Lung (tissue), 12 donors: ENCODE results near the gene BCAS2. TPM values are rescaled to one million over a fixed set of nuclear protein-coding genes. Genes with fewer than 3 reads are reported as not detected.

ENCODE experiments used
- ATAC-seq: fragments of 200-7000 bp; cut with Tn5 transposase; one replicate; pipeline ENCODE4 v1.9.1; 2020; ENCODE audit warnings: moderate number of reproducible peaks; ENCODE audit not compliant: insufficient read depth, low FRiP score
- DNase-seq, 3 donors: peaks; one replicate each; pipeline ENCODE4 v3.0.0-alpha.2; 2013 to 2017
- H3K27ac ChIP-seq, 2 donors: one replicate each; pipeline ENCODE4 v1.5.1; 2013; ENCODE audit warnings: mild to moderate bottlenecking in 2 of 2, moderate library complexity in 2 of 2, control low read depth in 1 of 2, inconsistent platforms in 1 of 2, low read depth in 1 of 2, low read length in 1 of 2
- H3K27me3 ChIP-seq, 3 donors: one replicate each; pipeline ENCODE4 v1.5.1; 2013; ENCODE audit warnings: low read length in 2 of 3; ENCODE audit not compliant: control insufficient read depth in 3 of 3, insufficient read depth in 3 of 3
- H3K36me3 ChIP-seq, 4 donors: one replicate each; pipeline ENCODE4 v1.5.1; 2013; ENCODE audit warnings: low read length in 4 of 4, mild to moderate bottlenecking in 1 of 4, moderate library complexity in 1 of 4; ENCODE audit not compliant: control insufficient read depth in 4 of 4, insufficient read depth in 4 of 4
- H3K4me1 ChIP-seq, 5 donors: one replicate each; pipeline ENCODE4 v1.5.1; 2013; ENCODE audit warnings: low read length in 5 of 5, mild to moderate bottlenecking in 2 of 5, moderate library complexity in 1 of 5; ENCODE audit not compliant: control insufficient read depth in 5 of 5, insufficient read depth in 5 of 5
- H3K4me3 ChIP-seq: one replicate; pipeline ENCODE4 v1.5.1; 2013; ENCODE audit warnings: mild to moderate bottlenecking, control low read depth, moderate library complexity
- H3K9ac ChIP-seq, 2 donors: one replicate each; pipeline ENCODE4 v1.5.1; 2013; ENCODE audit warnings: low read length in 2 of 2, control low read depth in 1 of 2; ENCODE audit not compliant: insufficient read depth in 1 of 2
- H3K9me3 ChIP-seq, 4 donors: one replicate each; pipeline ENCODE4 v1.5.1; 2013; ENCODE audit warnings: low read length in 3 of 4, mild to moderate bottlenecking in 1 of 4, moderate library complexity in 1 of 4; ENCODE audit not compliant: control insufficient read depth in 4 of 4, insufficient read depth in 3 of 4
- CTCF ChIP-seq: IDR thresholded peaks from 2 replicates; pipeline ENCODE4 v1.5.1; 2012; ENCODE audit warnings: mild to moderate bottlenecking; ENCODE audit errors: control extremely low read depth, extremely low read depth
- WGBS, 2 donors: extraction: QIAGEN DNeasy Blood & Tissue Kit; methylation state at CpG; one replicate each; pipeline ENCODE4 v1.1.7; 2013; 5-methylcytosine and 5-hydroxymethylcytosine counted together
- polyA plus RNA-seq, 2 donors: library from polyadenylated mRNA; stranded (reverse); fragments of 200-250 nt; gene quantifications; one replicate each; pipeline ENCODE4 v1.2.1, GENCODE V29; 2013
- total RNA-seq, 2 donors: library from RNA; depleted of rRNA in 1 of 2; stranded (reverse); fragments of >200 nt in 1 of 2; gene quantifications; one replicate each; pipeline ENCODE4 v1.2.1, GENCODE V29; 2014 to 2021
- donor health status: control.
- donor health status: control.
- donor health status: Bipolar disorder and iron deficiency.
- donor health status: healthy.
- donor health status: DM: yes; HTN: yes; CAD: no.

Gene BCAS2
- total and polyA plus RNA-seq, 4 donors, result 22.4 to 31.3 (median 29.8) TPM

- WGBS, 2 donors, result 81 to 95% methylated on average over 2 of the region's 2 CpGs
- H3K27ac ChIP-seq, result no peak overlapping the region
- H3K4me1 ChIP-seq, result no peaks in the 10 kb centered on the region
- H3K27me3 ChIP-seq, result no peaks in the 10 kb centered on the region
- ATAC-seq (no peak), DNase-seq (no peak)
- H3K9ac ChIP-seq, result no peak overlapping the region
- no peaks in the 10 kb centered on the region for H3K9me3 ChIP-seq
- H3K36me3 ChIP-seq, result peaks cover 0 to 7% (median 2%) of the 10 kb centered on the region in 4 donors
- H3K4me3 ChIP-seq, result no peak overlapping the region
- no peak for TF ChIP-seq CTCF
Observed at GRCh38 chr1:114620419-114620818, 39.0 kb upstream of the BCAS2 start.

- Histone ChIP-seq H3K9me3 (no peaks in the 10 kb centered on the region), H3K4me1 (no peaks in the 10 kb centered on the region), H3K27me3 (no peaks in the 10 kb centered on the region), H3K4me3 (no peak overlapping the region), H3K9ac (no peak overlapping the region), H3K36me3 (peaks cover 0 to 7% (median 2%) of the 10 kb centered on the region in 4 donors), H3K27ac (no peak overlapping the region)
- no peak for ATAC-seq
- no peak for DNase-seq
- TF ChIP-seq CTCF, result no peak
Observed at GRCh38 chr1:114618606-114619005, 37.2 kb upstream of the BCAS2 start.

- Histone ChIP-seq H3K27ac (no peak overlapping the region), H3K4me1 (no peaks in the 10 kb centered on the region), H3K27me3 (no peaks in the 10 kb centered on the region), H3K4me3 (no peak overlapping the region), H3K9me3 (no peaks in the 10 kb centered on the region), H3K36me3 (peaks cover 0 to 10% (median 2%) of the 10 kb centered on the region in 4 donors), H3K9ac (no peak overlapping the region)
- ATAC-seq (no peak), DNase-seq (no peak)
- no peak for TF ChIP-seq CTCF
- 94 to 96% methylated on average over 9 of the region's 9 CpGs for WGBS, 2 donors
Observed at GRCh38 chr1:114610546-114611245, 29.3 kb upstream of the BCAS2 start.

GRCh38 chr1:114609826-114610225, 28.4 kb upstream of the BCAS2 start:
- no peaks in the 10 kb centered on the region for H3K4me1 ChIP-seq
- H3K4me3 ChIP-seq, result no peak overlapping the region
- ATAC-seq, result no peak

More at GRCh38 chr1:114609826-114610225, 28.4 kb upstream of the BCAS2 start:
- 90 to 94% methylated on average over 2 of the region's 2 CpGs for WGBS, 2 donors
- no peak overlapping the region for H3K9ac ChIP-seq
- no peak for TF ChIP-seq CTCF
- H3K27ac ChIP-seq, result no peak overlapping the region
- H3K36me3 ChIP-seq, result peaks cover 0 to 10% (median 2%) of the 10 kb centered on the region in 4 donors
- no peak for DNase-seq
- H3K9me3 ChIP-seq, result no peaks in the 10 kb centered on the region
- H3K27me3 ChIP-seq, result no peaks in the 10 kb centered on the region
